Liver (tissue), 9 donors: ENCODE data around the gene HOXB4. TPM values are rescaled to one million over a fixed set of nuclear protein-coding genes. Genes with fewer than 3 reads are reported as not detected.

Source experiments
- DNase-seq: peaks from one replicate; pipeline ENCODE4 v3.0.0-alpha.2; 2017; ENCODE audit warnings: low spot score
- H3K27ac ChIP-seq, 2 donors: one replicate each; pipeline ENCODE4 v1.7.0; 2013; ENCODE audit warnings: inconsistent platforms in 2 of 2, low read length in 2 of 2, control low read depth in 1 of 2, low read depth in 1 of 2, mild to moderate bottlenecking in 1 of 2
- H3K27me3 ChIP-seq, 4 donors: one replicate each; pipeline versions ENCODE4 v1.6.1 to v1.7.0; 2013; ENCODE audit warnings: low read length in 3 of 4, inconsistent platforms in 1 of 4, mild to moderate bottlenecking in 1 of 4, moderate library complexity in 1 of 4; ENCODE audit not compliant: control insufficient read depth in 4 of 4, insufficient read depth in 4 of 4
- H3K36me3 ChIP-seq, 4 donors: one replicate each; pipeline versions ENCODE4 v1.6.1 to v1.7.0; 2013; ENCODE audit warnings: low read length in 3 of 4, mild to moderate bottlenecking in 3 of 4, low read depth in 1 of 4, moderate library complexity in 1 of 4; ENCODE audit not compliant: control insufficient read depth in 4 of 4, insufficient read depth in 3 of 4
- H3K4me1 ChIP-seq, 4 donors: one replicate each; pipeline versions ENCODE4 v1.6.1 to v1.7.0; 2013; ENCODE audit warnings: low read length in 3 of 4, mild to moderate bottlenecking in 3 of 4, moderate library complexity in 1 of 4; ENCODE audit not compliant: control insufficient read depth in 4 of 4, insufficient read depth in 4 of 4
- H3K4me3 ChIP-seq, 3 donors: one replicate each; pipeline versions ENCODE4 v1.6.1 to v1.7.0; 2013; ENCODE audit warnings: low read length in 3 of 3, control low read depth in 1 of 3, low read depth in 1 of 3, mild to moderate bottlenecking in 1 of 3
- H3K9ac ChIP-seq, 2 donors: one replicate each; pipeline ENCODE4 v1.7.0; 2013; ENCODE audit warnings: low read length in 2 of 2, mild to moderate bottlenecking in 2 of 2, moderate library complexity in 2 of 2, control low read depth in 1 of 2, low read depth in 1 of 2
- H3K9me3 ChIP-seq, 4 donors: one replicate each; pipeline versions ENCODE4 v1.6.1 to v1.7.0; 2013; ENCODE audit warnings: low read length in 3 of 4; ENCODE audit not compliant: control insufficient read depth in 4 of 4
- EGR1 ChIP-seq, 2 donors: IDR thresholded peaks; 2 replicates each; pipeline ENCODE4 v1.6.1; 2016 to 2018; ENCODE audit warnings: antibody characterized with exemption in 2 of 2, low read depth in 2 of 2
- FOXA2 ChIP-seq: IDR thresholded peaks from 2 replicates; pipeline ENCODE4 v1.6.1; 2016; ENCODE audit warnings: antibody characterized with exemption
- GABPA ChIP-seq, 2 donors: IDR thresholded peaks in 1 of 2; conservative IDR thresholded peaks in 1 of 2; 2 replicates each; pipeline ENCODE4 v1.6.1; 2016; ENCODE audit warnings: antibody characterized with exemption in 2 of 2, mild to moderate bottlenecking in 1 of 2, moderate library complexity in 1 of 2
- HNF4A ChIP-seq, 2 donors: conservative IDR thresholded peaks; 2 replicates each; pipeline ENCODE4 v1.6.1; 2016; ENCODE audit warnings: antibody characterized with exemption in 2 of 2, mild to moderate bottlenecking in 2 of 2
- HNF4G ChIP-seq: IDR thresholded peaks from 2 replicates; pipeline ENCODE4 v1.6.1; 2016; ENCODE audit warnings: antibody characterized with exemption
- JUND ChIP-seq, 2 donors: IDR thresholded peaks; 2 replicates each; pipeline ENCODE4 v1.6.1; 2016; ENCODE audit warnings: antibody characterized with exemption in 2 of 2
- NR2F2 ChIP-seq: IDR thresholded peaks from 2 replicates; pipeline ENCODE4 v1.6.1; 2016; ENCODE audit warnings: antibody characterized with exemption
- RAD21 ChIP-seq, 2 donors: IDR thresholded peaks; 2 replicates each; pipeline ENCODE4 v1.6.1; 2016; ENCODE audit warnings: antibody characterized with exemption in 2 of 2, mild to moderate bottlenecking in 2 of 2
- RXRA ChIP-seq, 2 donors: IDR thresholded peaks; 2 replicates each; pipeline ENCODE4 v1.6.1; 2017 to 2018; ENCODE audit warnings: antibody characterized with exemption in 2 of 2, mild to moderate bottlenecking in 1 of 2
- SP1 ChIP-seq: IDR thresholded peaks from 2 replicates; pipeline ENCODE4 v1.6.1; 2018; ENCODE audit warnings: antibody characterized with exemption, mild to moderate bottlenecking
- TAF1 ChIP-seq: conservative IDR thresholded peaks from 2 replicates; pipeline ENCODE4 v1.6.1; 2016; ENCODE audit warnings: antibody characterized with exemption, mild to moderate bottlenecking
- YY1 ChIP-seq: IDR thresholded peaks from 2 replicates; pipeline ENCODE4 v1.6.1; 2016; ENCODE audit warnings: antibody characterized with exemption, mild to moderate bottlenecking
- WGBS: extraction: QIAGEN DNeasy Blood & Tissue Kit; methylation state at CpG from one replicate; pipeline ENCODE4 v1.1.7; 2013; 5-methylcytosine and 5-hydroxymethylcytosine counted together
- polyA plus RNA-seq, 2 donors: library from polyadenylated mRNA; stranded (reverse) in 1 of 2; unstranded in 1 of 2; fragments of 200-250 nt in 1 of 2; fragments of >200 nt in 1 of 2; fragmentation: Nextera tagmentation in 1 of 2; extraction: Ambion mirVana in 1 of 2; gene quantifications; one replicate each; pipeline versions ENCODE4 v1.2.1 to v1.2.3, GENCODE V29; 2013 to 2015
- total RNA-seq, 2 donors: library from RNA; depleted of rRNA; stranded (reverse); fragments of >200 nt; gene quantifications; one replicate each; pipeline ENCODE4 v1.2.3, GENCODE V29; 2014
- TF ChIP-seq, protein P1 (sequence below): fragments of 150-350 bp; IDR thresholded peaks from 2 replicates; pipeline ENCODE4 v1.5.1; 2017; ENCODE audit warnings: improper control_type of control experiment, low read depth, low read length; ENCODE audit not compliant: missing input control
- TF ChIP-seq, protein P2 (sequence below): IDR thresholded peaks from 2 replicates; pipeline ENCODE4 v1.6.1; 2016; ENCODE audit warnings: antibody characterized with exemption
- TF ChIP-seq, protein P3 (sequence below): IDR thresholded peaks from 2 replicates; pipeline ENCODE4 v1.6.1; 2016; ENCODE audit warnings: antibody characterized with exemption
- TF ChIP-seq, protein P4 (sequence below): IDR thresholded peaks from 2 replicates; pipeline ENCODE4 v1.6.1; 2016; ENCODE audit warnings: antibody characterized with exemption, mild to moderate bottlenecking
- donor health status: healthy.
- donor health status: healthy.
- donor health status: healthy.
- donor health status: healthy.
- donor health status: healthy.

HOXB4 gene
- total and polyA plus RNA-seq, 4 donors: 0.19 to 0.75 (median 0.50) TPM

GRCh38 chr17:48565022-48565554, 13.1 kb downstream of the HOXB4 start (continued):
- TF ChIP-seq, protein P1, sequence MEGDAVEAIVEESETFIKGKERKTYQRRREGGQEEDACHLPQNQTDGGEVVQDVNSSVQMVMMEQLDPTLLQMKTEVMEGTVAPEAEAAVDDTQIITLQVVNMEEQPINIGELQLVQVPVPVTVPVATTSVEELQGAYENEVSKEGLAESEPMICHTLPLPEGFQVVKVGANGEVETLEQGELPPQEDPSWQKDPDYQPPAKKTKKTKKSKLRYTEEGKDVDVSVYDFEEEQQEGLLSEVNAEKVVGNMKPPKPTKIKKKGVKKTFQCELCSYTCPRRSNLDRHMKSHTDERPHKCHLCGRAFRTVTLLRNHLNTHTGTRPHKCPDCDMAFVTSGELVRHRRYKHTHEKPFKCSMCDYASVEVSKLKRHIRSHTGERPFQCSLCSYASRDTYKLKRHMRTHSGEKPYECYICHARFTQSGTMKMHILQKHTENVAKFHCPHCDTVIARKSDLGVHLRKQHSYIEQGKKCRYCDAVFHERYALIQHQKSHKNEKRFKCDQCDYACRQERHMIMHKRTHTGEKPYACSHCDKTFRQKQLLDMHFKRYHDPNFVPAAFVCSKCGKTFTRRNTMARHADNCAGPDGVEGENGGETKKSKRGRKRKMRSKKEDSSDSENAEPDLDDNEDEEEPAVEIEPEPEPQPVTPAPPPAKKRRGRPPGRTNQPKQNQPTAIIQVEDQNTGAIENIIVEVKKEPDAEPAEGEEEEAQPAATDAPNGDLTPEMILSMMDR: no peak
- TF ChIP-seq NR2F2 (no peak), EGR1 (IDR thresholded peaks at IDR 0.05; ENCODE audit: low read depth in 2 of 2) (no peak), GABPA (IDR thresholded peaks at IDR 0.05 in 1 of 2, conservative IDR thresholded peaks at IDR 0.05 in 1 of 2) (no peak), SP1 (no peak), JUND (IDR thresholded peaks at IDR 0.05) (no peak), RXRA (IDR thresholded peaks at IDR 0.05) (no peak)
- TF ChIP-seq, protein P2, sequence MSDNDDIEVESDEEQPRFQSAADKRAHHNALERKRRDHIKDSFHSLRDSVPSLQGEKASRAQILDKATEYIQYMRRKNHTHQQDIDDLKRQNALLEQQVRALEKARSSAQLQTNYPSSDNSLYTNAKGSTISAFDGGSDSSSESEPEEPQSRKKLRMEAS: no peak

- Histone ChIP-seq H3K36me3 (no peaks in the 10 kb centered on the region), H3K4me1 (peaks cover 0 to 2% (median 0%) of the 10 kb centered on the region in 4 donors), H3K9me3 (no peaks in the 10 kb centered on the region), H3K27me3 (peaks cover 3 to 15% (median 8%) of the 10 kb centered on the region in 4 donors), H3K9ac (no peak overlapping the region), H3K27ac (peak overlapping the region; percentile 43 to 70), H3K4me3 (peak overlapping the region in 1 of 3 donors; percentile 31)
- DNase-seq: no peak
- 20% methylated on average over 73 of the region's 73 CpGs for WGBS
- no peak for TF ChIP-seq GABPA (IDR thresholded peaks at IDR 0.05 in 1 of 2, conservative IDR thresholded peaks at IDR 0.05 in 1 of 2)
- no peak for TF ChIP-seq RXRA (IDR thresholded peaks at IDR 0.05)
- TF ChIP-seq, protein P2: no peak
- no peak for TF ChIP-seq EGR1 (IDR thresholded peaks at IDR 0.05; ENCODE audit: low read depth in 2 of 2)
- no peak for TF ChIP-seq HNF4A (conservative IDR thresholded peaks at IDR 0.05)
- TF ChIP-seq RAD21 (IDR thresholded peaks at IDR 0.05): no peak
- TF ChIP-seq FOXA2: no peak
- TF ChIP-seq TAF1: no peak
- no peak for TF ChIP-seq HNF4G
- TF ChIP-seq NR2F2: no peak
- TF ChIP-seq YY1: no peak
- TF ChIP-seq, protein P3, sequence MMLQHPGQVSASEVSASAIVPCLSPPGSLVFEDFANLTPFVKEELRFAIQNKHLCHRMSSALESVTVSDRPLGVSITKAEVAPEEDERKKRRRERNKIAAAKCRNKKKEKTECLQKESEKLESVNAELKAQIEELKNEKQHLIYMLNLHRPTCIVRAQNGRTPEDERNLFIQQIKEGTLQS: no peak
- no peak for TF ChIP-seq SP1
- TF ChIP-seq, protein P4, sequence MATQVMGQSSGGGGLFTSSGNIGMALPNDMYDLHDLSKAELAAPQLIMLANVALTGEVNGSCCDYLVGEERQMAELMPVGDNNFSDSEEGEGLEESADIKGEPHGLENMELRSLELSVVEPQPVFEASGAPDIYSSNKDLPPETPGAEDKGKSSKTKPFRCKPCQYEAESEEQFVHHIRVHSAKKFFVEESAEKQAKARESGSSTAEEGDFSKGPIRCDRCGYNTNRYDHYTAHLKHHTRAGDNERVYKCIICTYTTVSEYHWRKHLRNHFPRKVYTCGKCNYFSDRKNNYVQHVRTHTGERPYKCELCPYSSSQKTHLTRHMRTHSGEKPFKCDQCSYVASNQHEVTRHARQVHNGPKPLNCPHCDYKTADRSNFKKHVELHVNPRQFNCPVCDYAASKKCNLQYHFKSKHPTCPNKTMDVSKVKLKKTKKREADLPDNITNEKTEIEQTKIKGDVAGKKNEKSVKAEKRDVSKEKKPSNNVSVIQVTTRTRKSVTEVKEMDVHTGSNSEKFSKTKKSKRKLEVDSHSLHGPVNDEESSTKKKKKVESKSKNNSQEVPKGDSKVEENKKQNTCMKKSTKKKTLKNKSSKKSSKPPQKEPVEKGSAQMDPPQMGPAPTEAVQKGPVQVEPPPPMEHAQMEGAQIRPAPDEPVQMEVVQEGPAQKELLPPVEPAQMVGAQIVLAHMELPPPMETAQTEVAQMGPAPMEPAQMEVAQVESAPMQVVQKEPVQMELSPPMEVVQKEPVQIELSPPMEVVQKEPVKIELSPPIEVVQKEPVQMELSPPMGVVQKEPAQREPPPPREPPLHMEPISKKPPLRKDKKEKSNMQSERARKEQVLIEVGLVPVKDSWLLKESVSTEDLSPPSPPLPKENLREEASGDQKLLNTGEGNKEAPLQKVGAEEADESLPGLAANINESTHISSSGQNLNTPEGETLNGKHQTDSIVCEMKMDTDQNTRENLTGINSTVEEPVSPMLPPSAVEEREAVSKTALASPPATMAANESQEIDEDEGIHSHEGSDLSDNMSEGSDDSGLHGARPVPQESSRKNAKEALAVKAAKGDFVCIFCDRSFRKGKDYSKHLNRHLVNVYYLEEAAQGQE: no peak
- TF ChIP-seq JUND (IDR thresholded peaks at IDR 0.05): no peak
Observed at GRCh38 chr17:48564188-48565021, 13.7 kb downstream of the HOXB4 start.
